H1 (cell line): ENCODE measurements around the gene NTN5. TPM values are rescaled to one million over a fixed set of nuclear protein-coding genes. Genes with fewer than 3 reads are reported as not detected.
A peak's percentile ranks its signal among the peaks of the same experiment; 100 is the strongest.

Experiments
- ATF3 ChIP-seq: IDR thresholded peaks from 2 replicates; pipeline ENCODE4 v1.6.1; 2011; ENCODE audit warnings: low read depth, mild to moderate bottlenecking, low read length; ENCODE audit not compliant: insufficient read depth
- CBX5 ChIP-seq: fragments of 300-800, 300-1000 bp; sonication (generic); IDR thresholded peaks from 2 replicates; pipeline ENCODE4 v1.7.1; 2016; ENCODE audit warnings: antibody characterized with exemption, low read length, low read depth
- E2F6 ChIP-seq: IDR thresholded peaks from 2 replicates; pipeline ENCODE4 v1.6.1; 2012; ENCODE audit warnings: inconsistent platforms
- FOSL1 ChIP-seq: IDR thresholded peaks from 2 replicates; pipeline ENCODE4 v1.6.1; 2011; ENCODE audit warnings: mild to moderate bottlenecking, low read depth, low read length, moderate library complexity; ENCODE audit not compliant: insufficient read depth
- JUN ChIP-seq: IDR thresholded peaks from 2 replicates; pipeline ENCODE4 v1.6.1; 2011; ENCODE audit warnings: low read depth, mild to moderate bottlenecking, improper control_type of control experiment, low read length
- JUND ChIP-seq: IDR thresholded peaks from 2 replicates; pipeline ENCODE4 v1.6.1; 2011; ENCODE audit warnings: mild to moderate bottlenecking, improper control_type of control experiment, low read length
- MAX ChIP-seq: IDR thresholded peaks from 2 replicates; pipeline ENCODE4 v1.6.1; 2012; ENCODE audit warnings: inconsistent platforms
- PHF8 ChIP-seq: fragments of 200-600 bp; sonication (generic); conservative IDR thresholded peaks from 2 replicates; pipeline ENCODE4 v1.7.1; 2012; ENCODE audit warnings: low read depth, mild to moderate bottlenecking, inconsistent platforms, low read length, moderate library complexity
- POLR2A ChIP-seq, 2 experiments: IDR thresholded peaks; 1 replicate in 1 of 2; 2 replicates in 1 of 2; pipeline ENCODE4 v1.6.1; 2011; ENCODE audit warnings: low read depth in 2 of 2, low read length in 2 of 2, mild to moderate bottlenecking in 2 of 2; ENCODE audit errors: control extremely low read depth in 1 of 2
- RAD21 ChIP-seq, 2 experiments: IDR thresholded peaks in 1 of 2; conservative IDR thresholded peaks in 1 of 2; 2 replicates each; pipeline ENCODE4 v1.6.1; 2011; ENCODE audit warnings: low read depth in 2 of 2, low read length in 2 of 2, improper control_type of control experiment in 1 of 2, inconsistent platforms in 1 of 2, mild to moderate bottlenecking in 1 of 2, moderate library complexity in 1 of 2
- RNF2 ChIP-seq: fragments of 200-900, 300-1000 bp; sonication (generic); IDR thresholded peaks from 2 replicates; pipeline ENCODE4 v1.7.1; 2016; ENCODE audit warnings: borderline replicate concordance, low read depth, mild to moderate bottlenecking, antibody characterized with exemption, low read length; ENCODE audit not compliant: poor library complexity, severe bottlenecking; ENCODE audit errors: missing control alignments
- RXRA ChIP-seq: IDR thresholded peaks from 2 replicates; pipeline ENCODE4 v1.6.1; 2011; ENCODE audit warnings: low read depth, mild to moderate bottlenecking, low read length, moderate library complexity; ENCODE audit not compliant: insufficient read depth
- SP2 ChIP-seq: IDR thresholded peaks from 2 replicates; pipeline ENCODE4 v1.6.1; 2012; ENCODE audit warnings: mild to moderate bottlenecking, low read length, inconsistent platforms
- SP4 ChIP-seq: IDR thresholded peaks from 2 replicates; pipeline ENCODE4 v1.6.1; 2012; ENCODE audit warnings: low read length, inconsistent platforms
- TAF1 ChIP-seq: IDR thresholded peaks from 2 replicates; pipeline ENCODE4 v1.6.1; 2011; ENCODE audit warnings: mild to moderate bottlenecking, low read depth, low read length
- YY1 ChIP-seq: IDR thresholded peaks from 2 replicates; pipeline ENCODE4 v1.6.1; 2011; ENCODE audit warnings: low read depth, mild to moderate bottlenecking, low read length
- polyA plus RNA-seq, 7 experiments: library from polyadenylated mRNA; depleted of rRNA in 3 of 7; stranded (reverse) in 5 of 7; unstranded in 2 of 7; fragments of >200 nt in 5 of 7; fragments of 200-250 nt in 2 of 7; gene quantifications; 1 replicate in 5 of 7; 2 replicates in 1 of 7; 4 replicates in 1 of 7; pipeline versions ENCODE4 v1.2.1 to v1.2.3, GENCODE V29; 2011 to 2013; ENCODE audit warnings: missing spikeins in 2 of 7, mixed read lengths in 2 of 7
- total RNA-seq: library from RNA; stranded (reverse); fragmentation: NEBNext Ultra II Directional; extraction: Animal tissue kit (Norgen Biotek cat#: 25700); gene quantifications from 2 replicates; pipeline ENCODE4 v1.2.1, GENCODE V29; 2021

The NTN5 gene
- total and polyA plus RNA-seq, 2 of the 8 experiments (the other 6 are each of a cell fraction or from before 2014, with no cell fraction given), result 0.47 to 0.85 TPM

- no peak for TF ChIP-seq ATF3
- peak; percentile 43; the same call in 1 of the 2 replicates for TF ChIP-seq MAX
- no peak for TF ChIP-seq TAF1
- TF ChIP-seq CBX5, result no peak
- no peak for TF ChIP-seq SP2
- no peak for TF ChIP-seq SP4
- peak; percentile 79 for TF ChIP-seq JUND
- TF ChIP-seq PHF8, result no peak
- TF ChIP-seq POLR2A (IDR thresholded peaks at IDR 0.05; ENCODE audit: control extremely low read depth in 1 of 2, low read depth in 2 of 2, low read length in 2 of 2), result no peak
- no peak for TF ChIP-seq RAD21 (IDR thresholded peaks at IDR 0.05 in 1 of 2, conservative IDR thresholded peaks at IDR 0.05 in 1 of 2; ENCODE audit: low read depth in 2 of 2, low read length in 2 of 2)
- TF ChIP-seq RXRA, result no peak
- no peak for TF ChIP-seq RNF2
- TF ChIP-seq YY1, result no peak
- no peak for TF ChIP-seq JUN
- peak; percentile 99 for TF ChIP-seq E2F6
- no peak for TF ChIP-seq FOSL1
Observed at GRCh38 chr19:48660852-48661710, 11.7 kb downstream of the NTN5 start (continued).
